Measurements from ENCODE around the gene WRNIP1.

The WRNIP1 gene

GRCh38 chr6:2834262-2834661 is 69.1 kb downstream of the WRNIP1 start:
- no peak for DNase-seq (ENCODE audit: low read depth in 2 of 3, low spot score in 1 of 3)

All from stimulated activated CD4-positive, alpha-beta T cell treated with anti-CD3 and anti-CD28 coated beads, Interleukin-12 subunit alpha, Interleukin-12 subunit beta, amount 100 ng/mL, for 48 hours (primary cell).